Measurements from ENCODE around the gene SLCO1A2. TPM values are rescaled to one million over a fixed set of nuclear protein-coding genes. Genes with fewer than 3 reads are reported as not detected.

The SLCO1A2 gene
- total RNA-seq, 1 donor from 2014 or later, result 0.02 TPM

GRCh38 chr12:21296751-21297406, 37.8 kb downstream of the SLCO1A2 start:
- no peak overlapping the region for H3K27ac Mint-ChIP-seq
- no peaks in the 10 kb centered on the region for H3K9me3 Mint-ChIP-seq
- no peak overlapping the region for H3K4me3 Mint-ChIP-seq
- peaks cover 11% of the 10 kb centered on the region for H3K27me3 Mint-ChIP-seq
- peak; percentile 58 for DNase-seq
- H3K4me1 Mint-ChIP-seq, result peaks cover 4% of the 10 kb centered on the region
- intact Hi-C loops (cut with micrococcal nuclease), result loop anchor here (2.0 to 10.0 kb wide), 2 partner anchors 208 to 384 kb away; partner anchors contain the start of genes GOLT1B and RECQL
- H3K36me3 Mint-ChIP-seq (ENCODE audit: low read depth), result no peaks in the 10 kb centered on the region

DNA sequence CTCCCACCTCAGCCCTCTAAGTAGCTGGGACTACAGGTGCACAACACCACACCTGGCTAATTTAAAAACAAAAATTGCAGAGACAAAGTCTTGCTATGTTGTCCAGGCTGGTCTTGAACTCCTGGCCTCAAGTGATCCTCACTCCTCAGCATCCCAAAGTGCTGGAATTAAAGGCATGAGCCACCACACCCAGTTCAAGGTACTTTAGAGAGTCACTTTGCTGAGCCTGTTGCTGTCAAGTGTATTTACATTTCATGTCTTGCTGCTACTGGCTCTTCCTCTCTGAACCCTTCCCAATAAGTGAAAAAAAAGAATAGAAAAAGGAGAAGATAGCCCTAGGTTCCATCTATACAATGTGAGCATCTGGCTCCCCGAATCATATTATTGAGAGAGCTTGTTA, 38.4 kb downstream of the SLCO1A2 start:
- Mint-ChIP-seq H3K9me3 (no peaks in the 10 kb centered on the region), H3K36me3 (ENCODE audit: low read depth) (no peaks in the 10 kb centered on the region), H3K4me3 (no peak overlapping the region), H3K4me1 (peaks cover 4% of the 10 kb centered on the region), H3K27ac (no peak overlapping the region), H3K27me3 (peaks cover 10% of the 10 kb centered on the region)
- intact Hi-C loops (cut with micrococcal nuclease), result loop anchor here (2.0 to 10.0 kb wide), 2 partner anchors 208 to 384 kb away; partner anchors contain the start of genes GOLT1B and RECQL
- no peak for DNase-seq

- Mint-ChIP-seq H3K27me3 (peaks cover 10% of the 10 kb centered on the region), H3K36me3 (ENCODE audit: low read depth) (no peaks in the 10 kb centered on the region), H3K4me1 (peaks cover 4% of the 10 kb centered on the region), H3K9me3 (no peaks in the 10 kb centered on the region), H3K4me3 (no peak overlapping the region), H3K27ac (no peak overlapping the region)
- intact Hi-C loops (cut with micrococcal nuclease), result loop anchor here (10.0 kb wide), 1 partner anchor 211 kb away; the partner anchor contains the start of genes GOLT1B and RECQL
- DNase-seq, result no peak
Observed at GRCh38 chr12:21294176-21294575, 40.5 kb downstream of the SLCO1A2 start.

GRCh38 chr12:21292111-21292510, 42.6 kb downstream of the SLCO1A2 start:
- intact Hi-C loops (cut with micrococcal nuclease), result loop anchor here (10.0 kb wide), 1 partner anchor 213 kb away; the partner anchor contains the start of genes GOLT1B and RECQL
- Mint-ChIP-seq H3K4me3 (no peak overlapping the region), H3K4me1 (peaks cover 4% of the 10 kb centered on the region)

GRCh38 chr12:21289698-21290097, 45.0 kb downstream of the SLCO1A2 start:
- no peaks in the 10 kb centered on the region for H3K4me1 Mint-ChIP-seq
- intact Hi-C loops (cut with micrococcal nuclease), result loop anchor here (10.0 kb wide), 1 partner anchor 215 kb away; the partner anchor contains the start of genes GOLT1B and RECQL
- H3K4me3 Mint-ChIP-seq, result no peak overlapping the region
- H3K27me3 Mint-ChIP-seq, result peaks cover 2% of the 10 kb centered on the region
- no peaks in the 10 kb centered on the region for H3K36me3 Mint-ChIP-seq (ENCODE audit: low read depth)
- H3K27ac Mint-ChIP-seq, result no peak overlapping the region
- H3K9me3 Mint-ChIP-seq, result no peaks in the 10 kb centered on the region
- DNase-seq, result no peak

More at GRCh38 chr12:21292111-21292510, 42.6 kb downstream of the SLCO1A2 start:
- DNase-seq, result no peak
- H3K36me3 Mint-ChIP-seq (ENCODE audit: low read depth), result no peaks in the 10 kb centered on the region
- H3K27ac Mint-ChIP-seq, result no peak overlapping the region
- H3K27me3 Mint-ChIP-seq, result peaks cover 10% of the 10 kb centered on the region
- H3K9me3 Mint-ChIP-seq, result no peaks in the 10 kb centered on the region

DNA sequence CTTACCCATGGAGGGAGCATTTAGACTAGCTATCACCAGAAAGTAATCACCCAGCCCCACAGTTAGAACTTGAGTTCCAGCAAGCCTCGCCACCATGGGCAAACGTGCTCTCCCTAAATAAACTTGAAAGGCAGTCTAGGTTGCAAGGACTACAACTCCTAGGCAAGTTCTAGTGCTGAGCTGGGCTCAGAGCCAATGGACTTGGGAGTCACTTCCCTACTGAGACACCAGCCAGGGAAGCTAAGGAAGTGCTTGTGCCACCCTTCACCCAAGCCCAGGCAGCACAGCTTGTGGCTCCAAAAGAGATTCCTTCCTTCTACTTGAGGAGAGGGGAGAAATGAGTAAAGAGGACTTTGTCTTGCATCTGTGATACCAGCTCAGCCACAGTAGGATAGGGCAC, 57.9 kb downstream of the SLCO1A2 start:
- no peaks in the 10 kb centered on the region for H3K27me3 Mint-ChIP-seq
- H3K27ac Mint-ChIP-seq, result no peak overlapping the region
- no peaks in the 10 kb centered on the region for H3K4me1 Mint-ChIP-seq
- DNase-seq, result no peak
- H3K36me3 Mint-ChIP-seq (ENCODE audit: low read depth), result no peaks in the 10 kb centered on the region
- intact Hi-C loops (cut with micrococcal nuclease), result no loop called here
- no peak overlapping the region for H3K4me3 Mint-ChIP-seq
- no peaks in the 10 kb centered on the region for H3K9me3 Mint-ChIP-seq

GRCh38 chr12:21265932-21266331, 68.8 kb downstream of the SLCO1A2 start:
- Mint-ChIP-seq H3K27ac (no peak overlapping the region), H3K27me3 (peaks cover 2% of the 10 kb centered on the region), H3K36me3 (ENCODE audit: low read depth) (no peaks in the 10 kb centered on the region), H3K4me3 (no peak overlapping the region), H3K4me1 (no peaks in the 10 kb centered on the region), H3K9me3 (peaks cover 7% of the 10 kb centered on the region)
- intact Hi-C loops (cut with micrococcal nuclease), result no loop called here
- no peak for DNase-seq

- Mint-ChIP-seq H3K4me1 (no peaks in the 10 kb centered on the region), H3K4me3 (no peak overlapping the region), H3K36me3 (ENCODE audit: low read depth) (no peaks in the 10 kb centered on the region), H3K27ac (no peak overlapping the region), H3K9me3 (peaks cover 7% of the 10 kb centered on the region), H3K27me3 (no peaks in the 10 kb centered on the region)
- intact Hi-C loops (cut with micrococcal nuclease), result no loop called here
- DNase-seq, result no peak
Observed at GRCh38 chr12:21264232-21264631, 70.5 kb downstream of the SLCO1A2 start.

- DNase-seq, result no peak
- H3K4me3 Mint-ChIP-seq, result no peak overlapping the region
- no peaks in the 10 kb centered on the region for H3K4me1 Mint-ChIP-seq
- H3K9me3 Mint-ChIP-seq, result peaks cover 3% of the 10 kb centered on the region
- H3K36me3 Mint-ChIP-seq (ENCODE audit: low read depth), result no peaks in the 10 kb centered on the region
- intact Hi-C loops (cut with micrococcal nuclease), result no loop called here
- H3K27me3 Mint-ChIP-seq, result no peaks in the 10 kb centered on the region
- H3K27ac Mint-ChIP-seq, result no peak overlapping the region
Observed at GRCh38 chr12:21257172-21257571, 77.5 kb downstream of the SLCO1A2 start.

DNA sequence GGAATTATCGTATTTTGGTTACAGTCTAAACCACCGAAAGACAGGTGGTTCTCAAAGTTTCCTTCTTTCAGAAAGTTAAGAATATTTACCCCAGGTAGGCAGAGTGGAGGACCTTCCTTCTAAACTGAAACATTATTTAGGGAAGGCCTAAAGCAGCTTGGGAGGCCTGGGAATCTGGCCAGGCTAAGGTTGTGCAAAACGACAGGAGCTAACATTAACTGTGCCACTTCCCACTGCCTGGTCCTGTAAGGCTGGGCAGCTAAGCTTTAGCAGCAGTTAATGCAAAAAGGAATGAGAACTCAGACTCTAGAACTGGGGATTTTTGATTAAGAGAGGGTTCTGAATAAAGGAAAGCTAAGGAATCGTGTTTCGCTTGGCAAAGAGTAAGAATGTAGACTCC, 82.6 kb downstream of the SLCO1A2 start:
- H3K9me3 Mint-ChIP-seq, result peaks cover under 1% of the 10 kb centered on the region
- DNase-seq, result no peak
- no peak overlapping the region for H3K4me3 Mint-ChIP-seq
- no peaks in the 10 kb centered on the region for H3K27me3 Mint-ChIP-seq
- no peaks in the 10 kb centered on the region for H3K4me1 Mint-ChIP-seq
- intact Hi-C loops (cut with micrococcal nuclease), result no loop called here
- no peaks in the 10 kb centered on the region for H3K36me3 Mint-ChIP-seq (ENCODE audit: low read depth)
- H3K27ac Mint-ChIP-seq, result no peak overlapping the region

GRCh38 chr12:21248679-21249078, 86.0 kb downstream of the SLCO1A2 start:
- H3K36me3 Mint-ChIP-seq (ENCODE audit: low read depth), result no peaks in the 10 kb centered on the region
- H3K4me1 Mint-ChIP-seq, result no peaks in the 10 kb centered on the region
- H3K27me3 Mint-ChIP-seq, result no peaks in the 10 kb centered on the region
- H3K4me3 Mint-ChIP-seq, result no peak overlapping the region
- no peak for DNase-seq
- H3K9me3 Mint-ChIP-seq, result no peaks in the 10 kb centered on the region
- intact Hi-C loops (cut with micrococcal nuclease), result loop anchor here (1.0 kb wide), 1 partner anchor 432 kb away; no protein-coding TSS in a partner anchor
- H3K27ac Mint-ChIP-seq, result no peak overlapping the region

- no peak for DNase-seq
- no peak overlapping the region for H3K27ac Mint-ChIP-seq
Observed at GRCh38 chr12:21239866-21240265, 94.9 kb downstream of the SLCO1A2 start.

DNA sequence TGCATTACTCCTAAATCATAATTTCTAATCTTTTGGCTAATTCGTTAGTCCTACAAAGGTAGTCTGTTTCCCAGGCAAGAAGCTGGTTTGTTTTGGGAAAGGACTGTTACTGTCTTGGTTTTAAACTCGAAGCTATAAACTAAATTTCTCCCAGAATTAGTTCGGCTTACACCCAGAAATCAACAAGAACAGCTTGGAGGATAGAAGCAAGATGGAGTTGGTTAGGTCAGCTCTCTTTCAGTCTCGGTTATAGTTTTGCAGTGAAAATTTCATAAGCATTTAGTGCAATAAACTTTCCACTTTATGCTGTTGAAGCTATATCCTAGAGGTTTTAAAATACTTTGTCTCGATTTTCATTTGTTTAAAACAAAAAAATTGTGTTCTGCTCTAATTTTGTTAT, 100.3 kb downstream of the SLCO1A2 start:
- H3K4me3 Mint-ChIP-seq, result no peak overlapping the region
- intact Hi-C loops (cut with micrococcal nuclease), result no loop called here
- no peak overlapping the region for H3K27ac Mint-ChIP-seq
- no peaks in the 10 kb centered on the region for H3K27me3 Mint-ChIP-seq
- H3K9me3 Mint-ChIP-seq, result no peaks in the 10 kb centered on the region
- no peak for DNase-seq
- H3K36me3 Mint-ChIP-seq (ENCODE audit: low read depth), result no peaks in the 10 kb centered on the region
- no peaks in the 10 kb centered on the region for H3K4me1 Mint-ChIP-seq

More at GRCh38 chr12:21239866-21240265, 94.9 kb downstream of the SLCO1A2 start:
- no peak overlapping the region for H3K4me3 Mint-ChIP-seq
- intact Hi-C loops (cut with micrococcal nuclease), result no loop called here
- no peaks in the 10 kb centered on the region for H3K36me3 Mint-ChIP-seq (ENCODE audit: low read depth)
- H3K9me3 Mint-ChIP-seq, result no peaks in the 10 kb centered on the region
- H3K4me1 Mint-ChIP-seq, result no peaks in the 10 kb centered on the region
- no peaks in the 10 kb centered on the region for H3K27me3 Mint-ChIP-seq

DNA sequence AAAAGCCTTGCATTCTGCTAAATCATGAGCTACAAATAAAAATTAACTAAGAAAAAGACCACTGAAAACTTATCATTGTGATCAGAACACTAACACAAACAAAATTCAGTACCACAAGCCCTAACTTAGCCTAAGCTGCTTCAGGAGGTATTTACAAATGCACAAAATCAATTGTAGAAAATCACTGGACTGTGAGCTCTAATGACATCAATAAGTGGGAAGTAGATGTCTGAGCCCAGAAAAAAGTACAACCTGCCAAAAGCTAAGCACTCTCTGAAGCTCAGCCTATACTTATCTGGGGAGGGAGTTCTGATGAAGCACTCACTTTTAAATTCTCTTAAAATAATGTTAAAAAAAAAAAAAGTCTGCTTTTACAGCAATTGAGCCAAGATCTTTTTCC, 110.8 kb downstream of the SLCO1A2 start:
- DNase-seq, result no peak
- H3K27me3 Mint-ChIP-seq, result no peaks in the 10 kb centered on the region
- H3K9me3 Mint-ChIP-seq, result no peaks in the 10 kb centered on the region
- intact Hi-C loops (cut with micrococcal nuclease), result no loop called here
- H3K4me1 Mint-ChIP-seq, result no peaks in the 10 kb centered on the region
- no peak overlapping the region for H3K4me3 Mint-ChIP-seq
- no peaks in the 10 kb centered on the region for H3K36me3 Mint-ChIP-seq (ENCODE audit: low read depth)
- no peak overlapping the region for H3K27ac Mint-ChIP-seq

Measured in activated CD4-positive, alpha-beta T cell treated with anti-CD3 and anti-CD28 coated beads, Interleukin-2, amount 10 ng/mL, durations not matched to agents 24 days and 14 days (primary cell).